Stimulated activated CD8-positive, alpha-beta memory T cell treated with anti-CD3 and anti-CD28 coated beads, Interleukin-12 subunit alpha, Interleukin-12 subunit beta, amount 100 ng/mL, for 24 hours (primary cell): ENCODE results near the gene CDK5R1.
"Not testable (repeated sequence)": the region's sequence is repeated elsewhere in the genome, so short reads cannot be mapped to it uniquely, and the experiment has no call there.

ENCODE experiments used
- DNase-seq: peaks from one replicate; pipeline ENCODE4 v3.0.0-alpha.2; 2020; ENCODE audit errors: extremely low read depth

Gene CDK5R1

GRCh38 chr17:32486701-32487472, at the start of gene CDK5R1:
Gene CDK5R1, plus strand, starts transcription at chr17:32486993. Its CDS starts 628 bp downstream, at chr17:32487621.
- DNase-seq = no peak

GRCh38 chr17:32440722-32441121, 46.1 kb upstream of the CDK5R1 start:
- no peak for DNase-seq

- no peak for DNase-seq
These were observed 44.9 kb upstream of the CDK5R1 start for GRCh38 chr17:32441886-32442285.

GRCh38 chr17:32443827-32444300, 42.9 kb upstream of the CDK5R1 start:
- no peak for DNase-seq

- DNase-seq = peak; percentile 99
These were observed 42.3 kb upstream of the CDK5R1 start, which contains the start of gene PSMD11 for GRCh38 chr17:32444301-32445073. Gene PSMD11, plus strand, starts transcription at chr17:32444510. Its CDS starts 14 bp downstream, at chr17:32444524.

- DNase-seq = peak; percentile 2
These were observed 41.7 kb upstream of the CDK5R1 start for GRCh38 chr17:32445074-32445415.

- no peak for DNase-seq
These were observed 41.3 kb upstream of the CDK5R1 start for GRCh38 chr17:32445497-32445896.

GRCh38 chr17:32445971-32446370, 40.8 kb upstream of the CDK5R1 start:
- no peak for DNase-seq

GRCh38 chr17:32446949-32447348, 39.8 kb upstream of the CDK5R1 start:
- DNase-seq = no peak

- DNase-seq = no peak
These were observed 36.8 kb upstream of the CDK5R1 start for GRCh38 chr17:32449963-32450362.

- DNase-seq = not testable (repeated sequence)
These were observed 36.4 kb upstream of the CDK5R1 start for GRCh38 chr17:32450379-32450778.

GRCh38 chr17:32451879-32452278, 34.9 kb upstream of the CDK5R1 start:
- no peak for DNase-seq

- DNase-seq = no peak
These were observed 34.5 kb upstream of the CDK5R1 start for GRCh38 chr17:32452281-32452680.

- DNase-seq = no peak
These were observed 33.4 kb upstream of the CDK5R1 start for GRCh38 chr17:32453370-32453769.

GRCh38 chr17:32458371-32458770, 28.4 kb upstream of the CDK5R1 start:
- no peak for DNase-seq

- DNase-seq = no peak
These were observed 26.7 kb upstream of the CDK5R1 start for GRCh38 chr17:32460054-32460453.

GRCh38 chr17:32461498-32461852, 25.3 kb upstream of the CDK5R1 start:
- DNase-seq = no peak

GRCh38 chr17:32461853-32462617, 24.8 kb upstream of the CDK5R1 start:
- no peak for DNase-seq

GRCh38 chr17:32463304-32463703, 23.5 kb upstream of the CDK5R1 start:
- DNase-seq = no peak

GRCh38 chr17:32464374-32464773, 22.4 kb upstream of the CDK5R1 start:
- no peak for DNase-seq

GRCh38 chr17:32467949-32468348, 18.8 kb upstream of the CDK5R1 start:
- no peak for DNase-seq
